ENCODE data around the gene ARGLU1. TPM values are rescaled to one million over a fixed set of nuclear protein-coding genes. Genes with fewer than 3 reads are reported as not detected.

ARGLU1 gene
- total RNA-seq, 4 donors from 2014 or later = 46.7 to 77.2 (median 62.6) TPM

DNA sequence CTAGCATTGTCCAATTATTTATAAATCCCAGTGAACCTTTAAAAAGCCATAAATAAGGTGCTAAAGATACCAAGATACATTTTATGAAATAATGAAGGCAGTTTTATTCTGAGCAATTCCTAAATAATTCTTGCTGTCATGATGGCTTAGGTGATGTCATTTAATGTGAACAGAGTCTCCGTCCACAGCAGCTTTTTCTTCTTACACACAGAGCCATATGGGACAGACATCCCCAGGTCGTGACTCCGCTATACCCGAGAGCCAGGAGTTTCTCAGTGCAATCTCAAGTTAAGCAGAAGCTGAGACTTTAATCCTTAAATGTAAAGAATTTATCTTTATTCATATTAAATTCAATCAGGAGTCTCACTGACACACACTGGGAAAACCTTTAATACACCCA is 62.2 kb downstream of the ARGLU1 start:
- Histone ChIP-seq H3K27ac (replicated peaks in 1 of 4) (no peak overlapping the region), H3K4me1 (peaks cover 0 to 36% (median 24%) of the 10 kb centered on the region in 4 donors), H3K36me3 (peaks cover 0 to 4% (median 2%) of the 10 kb centered on the region in 4 donors), H3K9me3 (no peaks in the 10 kb centered on the region), H3K27me3 (no peaks in the 10 kb centered on the region), H3K4me3 (no peak overlapping the region)
- intact Hi-C loops (cut with DNase I) = no loop called here
- TF ChIP-seq POLR2AphosphoS5 (IDR thresholded peaks at IDR 0.05) = no peak
- TF ChIP-seq POLR2A (IDR thresholded peaks at IDR 0.05; ENCODE audit: low read depth) = no peak
- TF ChIP-seq, protein P1, sequence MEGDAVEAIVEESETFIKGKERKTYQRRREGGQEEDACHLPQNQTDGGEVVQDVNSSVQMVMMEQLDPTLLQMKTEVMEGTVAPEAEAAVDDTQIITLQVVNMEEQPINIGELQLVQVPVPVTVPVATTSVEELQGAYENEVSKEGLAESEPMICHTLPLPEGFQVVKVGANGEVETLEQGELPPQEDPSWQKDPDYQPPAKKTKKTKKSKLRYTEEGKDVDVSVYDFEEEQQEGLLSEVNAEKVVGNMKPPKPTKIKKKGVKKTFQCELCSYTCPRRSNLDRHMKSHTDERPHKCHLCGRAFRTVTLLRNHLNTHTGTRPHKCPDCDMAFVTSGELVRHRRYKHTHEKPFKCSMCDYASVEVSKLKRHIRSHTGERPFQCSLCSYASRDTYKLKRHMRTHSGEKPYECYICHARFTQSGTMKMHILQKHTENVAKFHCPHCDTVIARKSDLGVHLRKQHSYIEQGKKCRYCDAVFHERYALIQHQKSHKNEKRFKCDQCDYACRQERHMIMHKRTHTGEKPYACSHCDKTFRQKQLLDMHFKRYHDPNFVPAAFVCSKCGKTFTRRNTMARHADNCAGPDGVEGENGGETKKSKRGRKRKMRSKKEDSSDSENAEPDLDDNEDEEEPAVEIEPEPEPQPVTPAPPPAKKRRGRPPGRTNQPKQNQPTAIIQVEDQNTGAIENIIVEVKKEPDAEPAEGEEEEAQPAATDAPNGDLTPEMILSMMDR (IDR thresholded peaks at IDR 0.05) = no peak
- no peak for TF ChIP-seq EP300 (IDR thresholded peaks at IDR 0.05)
- DNase-seq (ENCODE audit: extremely low spot score) = no peak
- 80% methylated on average over 4 of the region's 4 CpGs for WGBS

DNA sequence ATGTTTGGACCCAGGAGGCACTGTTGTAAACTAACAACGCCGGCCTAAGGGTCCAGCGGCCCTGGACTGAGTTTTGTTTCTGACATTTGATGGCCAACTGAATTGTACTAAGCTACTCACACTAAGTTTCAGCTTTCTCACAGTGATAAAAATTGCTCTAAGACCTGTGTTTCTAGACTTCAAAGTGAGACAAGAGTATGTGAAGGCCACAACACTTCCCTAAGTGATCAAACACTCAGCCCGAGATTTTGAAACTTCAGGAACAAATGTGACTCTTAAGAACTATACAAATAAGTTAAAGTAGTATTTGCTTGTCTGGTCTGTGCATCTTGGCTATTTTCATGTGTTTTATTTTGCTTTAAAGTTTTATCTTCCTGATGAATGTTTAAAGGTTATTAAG is 62.6 kb downstream of the ARGLU1 start:
- no peak for DNase-seq (ENCODE audit: extremely low spot score)
- no peaks in the 10 kb centered on the region for H3K27me3 ChIP-seq
- H3K4me1 ChIP-seq = peaks cover 0 to 40% (median 27%) of the 10 kb centered on the region in 4 donors
- no peaks in the 10 kb centered on the region for H3K9me3 ChIP-seq
- intact Hi-C loops (cut with DNase I) = no loop called here
- H3K36me3 ChIP-seq = peaks cover 0 to under 1% (median under 1%) of the 10 kb centered on the region in 4 donors
- WGBS = 96% methylated on average over 4 of the region's 4 CpGs
- TF ChIP-seq POLR2AphosphoS5 (IDR thresholded peaks at IDR 0.05) (no peak), POLR2A (IDR thresholded peaks at IDR 0.05; ENCODE audit: low read depth) (no peak), EP300 (IDR thresholded peaks at IDR 0.05) (no peak)
- TF ChIP-seq, protein P1 (IDR thresholded peaks at IDR 0.05) = no peak
- no peak overlapping the region for H3K27ac ChIP-seq (replicated peaks in 1 of 4)
- H3K4me3 ChIP-seq = no peak overlapping the region

DNA sequence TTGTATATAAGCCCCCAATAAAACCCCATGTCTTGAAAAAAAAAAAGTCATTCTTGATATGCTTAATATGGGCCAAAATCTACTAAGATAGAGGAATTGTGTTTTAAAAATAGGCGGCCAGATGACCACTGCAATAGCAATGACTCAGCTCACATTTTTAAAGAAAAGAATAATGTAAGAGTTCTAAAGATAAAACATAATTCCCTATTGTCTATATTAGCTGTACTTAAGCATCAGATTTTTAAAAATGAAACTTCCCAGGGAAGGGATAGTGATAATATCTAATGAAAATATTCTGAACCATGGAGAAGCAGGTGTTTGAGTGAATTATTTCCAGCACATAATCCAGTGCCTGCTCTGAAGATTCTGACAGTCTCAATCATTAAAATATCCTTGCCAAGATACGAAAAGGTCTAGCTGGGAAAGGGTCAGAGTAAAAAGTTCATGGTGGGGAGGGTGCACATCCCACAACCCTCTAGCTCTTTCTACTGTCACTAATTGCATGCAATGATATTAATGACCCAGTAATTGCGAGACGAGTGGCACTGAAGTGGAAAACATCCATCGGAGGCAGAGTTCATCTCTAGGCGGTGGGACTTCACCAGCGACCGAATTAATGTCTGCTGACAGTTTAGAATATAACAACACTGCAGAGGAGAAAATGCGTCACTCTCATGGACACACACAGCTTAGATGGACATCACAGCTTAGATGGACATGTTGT is 64.0 kb downstream of the ARGLU1 start:
- TF ChIP-seq, protein P1 (IDR thresholded peaks at IDR 0.05) = no peak
- TF ChIP-seq POLR2AphosphoS5 (IDR thresholded peaks at IDR 0.05) (no peak), POLR2A (IDR thresholded peaks at IDR 0.05; ENCODE audit: low read depth) (no peak), EP300 (IDR thresholded peaks at IDR 0.05) (no peak)
- intact Hi-C loops (cut with DNase I) = no loop called here
- Histone ChIP-seq H3K27me3 (no peaks in the 10 kb centered on the region), H3K4me1 (peaks cover under 1 to 55% (median 41%) of the 10 kb centered on the region in 4 donors), H3K4me3 (no peak overlapping the region), H3K36me3 (no peaks in the 10 kb centered on the region), H3K9me3 (no peaks in the 10 kb centered on the region), H3K27ac (replicated peaks in 1 of 4) (no peak overlapping the region)
- 87% methylated on average over 9 of the region's 9 CpGs for whole genome bisulfite sequencing
- DNase-seq (ENCODE audit: extremely low spot score) = no peak

DNA sequence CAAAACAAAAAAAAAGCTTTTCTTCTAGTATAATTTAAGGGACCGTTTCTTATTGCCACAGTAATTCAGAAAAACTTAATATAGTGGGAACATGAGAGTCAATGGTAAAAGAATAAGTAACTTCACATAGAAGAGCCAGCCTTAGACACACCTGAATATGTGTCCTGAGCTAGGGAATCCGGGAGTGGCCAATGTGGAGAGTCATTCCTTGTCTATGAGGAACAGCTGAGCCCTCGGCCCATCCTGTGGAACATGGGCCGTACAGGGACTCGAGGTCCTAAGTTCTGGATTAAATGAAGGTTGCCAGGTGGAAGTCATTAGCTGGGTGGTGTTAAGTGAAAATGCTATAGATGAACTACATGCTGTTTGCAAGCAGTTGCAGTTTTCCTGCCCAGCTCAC is 64.7 kb downstream of the ARGLU1 start:
- no peaks in the 10 kb centered on the region for H3K27me3 ChIP-seq
- no peaks in the 10 kb centered on the region for H3K9me3 ChIP-seq
- DNase-seq (ENCODE audit: extremely low spot score) = no peak
- intact Hi-C loops (cut with DNase I) = no loop called here
- no peak overlapping the region for H3K27ac ChIP-seq (replicated peaks in 1 of 4)
- TF ChIP-seq POLR2A (IDR thresholded peaks at IDR 0.05; ENCODE audit: low read depth) (no peak), POLR2AphosphoS5 (IDR thresholded peaks at IDR 0.05) (no peak), EP300 (IDR thresholded peaks at IDR 0.05) (no peak)
- TF ChIP-seq, protein P1 (IDR thresholded peaks at IDR 0.05) = no peak
- no peak overlapping the region for H3K4me3 ChIP-seq
- H3K4me1 ChIP-seq = peaks cover 7 to 61% (median 45%) of the 10 kb centered on the region in 4 donors
- 80% methylated on average over 5 of the region's 5 CpGs for WGBS
- H3K36me3 ChIP-seq = no peaks in the 10 kb centered on the region
